ENCODE measurements around the gene MET. TPM values are rescaled to one million over a fixed set of nuclear protein-coding genes. Genes with fewer than 3 reads are reported as not detected.

MET gene
- total RNA-seq, 1 experiment from 2014 or later, result 5.0 TPM

- Histone ChIP-seq H4K5ac (ENCODE audit: insufficient read length, low read depth, low read length) (no peak overlapping the region), H3K4me2 (ENCODE audit: insufficient read depth, insufficient read length, low read length) (no peak overlapping the region), H3K79me2 (ENCODE audit: insufficient read depth, low read length) (no peaks in the 10 kb centered on the region), H3K18ac (ENCODE audit: insufficient read length, low read depth, low read length) (no peak overlapping the region), H3K79me1 (ENCODE audit: insufficient read depth, low read depth, low read length, poor library complexity, severe bottlenecking) (no peaks in the 10 kb centered on the region), H2BK20ac (ENCODE audit: low read depth, low read length, poor library complexity, severe bottlenecking) (no peak overlapping the region), H2BK12ac (ENCODE audit: insufficient read length, low read depth, low read length) (no peak overlapping the region), H3K14ac (ENCODE audit: insufficient read depth, low read length) (no peak overlapping the region), H2BK5ac (ENCODE audit: insufficient read length, low read length) (no peak overlapping the region), H3K4ac (ENCODE audit: low read depth, low read length) (no peak overlapping the region), H4K91ac (ENCODE audit: insufficient read length, low read depth, low read length) (no peak overlapping the region), H3K4me1 (ENCODE audit: insufficient read depth, low read length) (peaks cover 3% of the 10 kb centered on the region; the same call in 1 of the 2 replicates), H2AFZ (ENCODE audit: low read length) (peak overlapping the region; percentile 82), H3K27me3 (ENCODE audit: insufficient read depth, low read length) (no peaks in the 10 kb centered on the region), H4K8ac (replicated peaks; ENCODE audit: insufficient read length, low read depth, low read length) (no peak overlapping the region), H3K27ac (ENCODE audit: insufficient read length, low read depth, low read length) (no peak overlapping the region), H3T11ph (ENCODE audit: low read length) (no peak overlapping the region), H2BK15ac (ENCODE audit: low read depth, low read length) (no peak overlapping the region), H2AK5ac (ENCODE audit: insufficient read length, low read length) (no peak overlapping the region), H4K20me1 (ENCODE audit: control insufficient read depth, insufficient read depth, insufficient read length) (no peaks in the 10 kb centered on the region), H3K9ac (ENCODE audit: extremely low read depth, insufficient read length, low read length) (no peak overlapping the region), H2BK120ac (ENCODE audit: low read depth, low read length, poor library complexity, severe bottlenecking) (no peak overlapping the region), H3K23me2 (ENCODE audit: insufficient read length, low read depth, low read length, poor library complexity, severe bottlenecking) (no peaks in the 10 kb centered on the region), H3K9me3 (ENCODE audit: control insufficient read depth, low read depth, low read length) (no peaks in the 10 kb centered on the region), H3K56ac (ENCODE audit: insufficient read length, low read depth, low read length) (no peak overlapping the region), H3K23ac (ENCODE audit: insufficient read length, low read depth, low read length) (no peak overlapping the region)
- WGBS (ENCODE audit: extremely low coverage, insufficient read length, low lambda C conversion rate), result no CpG with 5 or more reads among the region's 7 CpGs
- H3K27me3 Mint-ChIP-seq (ENCODE audit: low read depth), result no peaks in the 10 kb centered on the region
- no peak for TF ChIP-seq CTCF (conservative IDR thresholded peaks at IDR 0.05)
- H3K4me1 Mint-ChIP-seq, result peaks cover 12 to 13% of the 10 kb centered on the region in 2 experiments
- H3K36me3 Mint-ChIP-seq (ENCODE audit: insufficient read depth in 1 of 3, low read depth in 3 of 3), result no peaks in the 10 kb centered on the region
- H3K27ac Mint-ChIP-seq, result peak overlapping the region in 1 of 3 experiments; percentile 68; a peak in 2 of 7 replicates
- no peak overlapping the region for H3K4me3 Mint-ChIP-seq
- DNase-seq, result no peak
- H3K9me3 Mint-ChIP-seq, result no peaks in the 10 kb centered on the region
Observed at GRCh38 chr7:116802144-116802745, 130.2 kb downstream of the MET start.

All from H9 (cell line).